ENCODE results near the gene SPTBN4. TPM values are rescaled to one million over a fixed set of nuclear protein-coding genes. Genes with fewer than 3 reads are reported as not detected.
"Not testable (repeated sequence)": the region's sequence is repeated elsewhere in the genome, so short reads cannot be mapped to it uniquely, and the experiment has no call there.

SPTBN4 gene
- total RNA-seq, 1 donor from 2014 or later: 3.4 TPM

- peaks cover 21% of the 10 kb centered on the region for H3K4me1 Mint-ChIP-seq
- H3K27me3 Mint-ChIP-seq (ENCODE audit: low read depth): no peaks in the 10 kb centered on the region
- peak overlapping the region; percentile 97 for H3K27ac Mint-ChIP-seq
- no peak for DNase-seq (ENCODE audit: low spot score in 2 of 2, unreplicated experiment in 2 of 2)
- H3K9me3 Mint-ChIP-seq: no peaks in the 10 kb centered on the region
- peak overlapping the region; percentile 90 for H3K4me3 Mint-ChIP-seq
- TF ChIP-seq, protein P1, sequence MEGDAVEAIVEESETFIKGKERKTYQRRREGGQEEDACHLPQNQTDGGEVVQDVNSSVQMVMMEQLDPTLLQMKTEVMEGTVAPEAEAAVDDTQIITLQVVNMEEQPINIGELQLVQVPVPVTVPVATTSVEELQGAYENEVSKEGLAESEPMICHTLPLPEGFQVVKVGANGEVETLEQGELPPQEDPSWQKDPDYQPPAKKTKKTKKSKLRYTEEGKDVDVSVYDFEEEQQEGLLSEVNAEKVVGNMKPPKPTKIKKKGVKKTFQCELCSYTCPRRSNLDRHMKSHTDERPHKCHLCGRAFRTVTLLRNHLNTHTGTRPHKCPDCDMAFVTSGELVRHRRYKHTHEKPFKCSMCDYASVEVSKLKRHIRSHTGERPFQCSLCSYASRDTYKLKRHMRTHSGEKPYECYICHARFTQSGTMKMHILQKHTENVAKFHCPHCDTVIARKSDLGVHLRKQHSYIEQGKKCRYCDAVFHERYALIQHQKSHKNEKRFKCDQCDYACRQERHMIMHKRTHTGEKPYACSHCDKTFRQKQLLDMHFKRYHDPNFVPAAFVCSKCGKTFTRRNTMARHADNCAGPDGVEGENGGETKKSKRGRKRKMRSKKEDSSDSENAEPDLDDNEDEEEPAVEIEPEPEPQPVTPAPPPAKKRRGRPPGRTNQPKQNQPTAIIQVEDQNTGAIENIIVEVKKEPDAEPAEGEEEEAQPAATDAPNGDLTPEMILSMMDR (IDR thresholded peaks at IDR 0.05; ENCODE audit: unreplicated experiment): no peak
- no peaks in the 10 kb centered on the region for H3K36me3 Mint-ChIP-seq
Observed at GRCh38 chr19:40424637-40425449, 42.0 kb upstream of the SPTBN4 start.

DNA sequence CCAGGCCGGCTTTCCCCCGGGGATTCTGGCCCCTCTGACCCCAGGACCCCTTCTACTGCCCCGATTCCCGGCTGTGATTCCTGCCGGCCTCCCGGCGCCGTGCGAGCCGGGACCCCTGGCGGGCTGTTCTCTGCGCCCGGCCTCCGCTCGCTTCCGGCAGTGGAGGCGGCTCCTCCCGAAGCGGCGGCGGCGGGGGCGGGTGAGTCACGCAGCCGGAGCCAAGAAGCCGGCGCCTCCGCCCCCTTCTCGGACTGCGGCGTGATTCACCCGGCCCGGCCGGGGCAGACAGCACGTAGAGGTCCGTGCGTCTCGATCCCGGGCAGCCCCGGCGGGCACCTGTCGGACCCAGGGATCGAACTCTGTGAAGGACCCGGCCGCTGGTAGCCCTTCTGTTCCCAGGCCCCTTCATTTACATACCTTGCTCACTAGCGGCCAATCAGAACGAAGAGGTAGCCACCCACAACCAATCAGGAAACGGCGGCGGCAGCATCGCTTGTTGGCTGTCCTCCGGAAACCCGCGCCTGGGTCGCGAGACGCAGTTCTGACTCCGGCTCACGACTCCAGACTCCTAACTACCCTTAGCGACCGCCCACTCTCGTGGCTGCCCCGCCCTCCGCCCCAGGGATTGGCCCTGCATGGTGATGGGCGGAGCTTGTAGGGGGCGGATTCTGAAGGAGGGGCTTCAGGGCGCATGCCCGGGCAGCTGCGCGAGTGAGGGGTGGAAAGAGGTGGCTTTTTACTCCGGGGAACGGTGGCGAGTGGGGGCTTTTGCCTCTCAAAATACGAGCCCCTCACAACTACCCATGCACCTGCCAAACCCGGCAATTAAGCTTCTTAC lies 41.1 kb upstream of the SPTBN4 start, which contains the start of gene SERTAD1:
SERTAD1 (minus strand) TSS at position 543 of the 838 bp plus-strand sequence. CDS start 2,446 bp downstream, outside the sequence.
- H3K27ac Mint-ChIP-seq: peak within 1 kb of the TSS; percentile 97
- peak within 1 kb of the TSS; percentile 90 for H3K4me3 Mint-ChIP-seq
- H3K27me3 Mint-ChIP-seq (ENCODE audit: low read depth): no peaks in the 10 kb centered on the region
- peaks cover 20% of the 10 kb centered on the region for H3K4me1 Mint-ChIP-seq
- no peaks in the 10 kb centered on the region for H3K9me3 Mint-ChIP-seq
- no peaks in the 10 kb centered on the region for H3K36me3 Mint-ChIP-seq
- TF ChIP-seq, protein P1 (IDR thresholded peaks at IDR 0.05; ENCODE audit: unreplicated experiment): peak; percentile 91
- peak; percentile 99 to 100 for DNase-seq (ENCODE audit: low spot score in 2 of 2, unreplicated experiment in 2 of 2)

DNA sequence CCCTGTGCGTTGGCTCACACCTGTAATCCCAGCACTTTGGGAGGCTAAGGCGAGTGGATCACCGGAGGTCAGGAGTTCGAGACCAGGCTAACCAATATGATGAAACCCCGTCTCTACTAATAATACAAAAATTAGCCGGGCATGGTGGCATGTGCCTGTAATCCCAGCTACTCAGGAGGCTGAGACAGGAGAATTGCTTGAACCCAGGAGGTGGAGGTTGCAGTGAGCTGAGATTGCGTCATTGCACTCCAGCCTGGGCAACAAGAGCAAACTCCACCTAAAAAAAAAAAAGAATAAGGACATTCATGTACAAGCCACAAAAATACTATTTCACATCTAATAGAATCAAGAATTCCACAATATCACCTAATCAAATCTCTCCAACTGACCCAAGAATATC lies 38.6 kb upstream of the SPTBN4 start:
- DNase-seq (ENCODE audit: low spot score in 2 of 2, unreplicated experiment in 2 of 2); H3K9me3 Mint-ChIP-seq; H3K27ac Mint-ChIP-seq; H3K27me3 Mint-ChIP-seq (ENCODE audit: low read depth); H3K4me3 Mint-ChIP-seq; H3K36me3 Mint-ChIP-seq: not testable (repeated sequence)
- H3K4me1 Mint-ChIP-seq: peaks cover 22% of the 10 kb centered on the region

DNA sequence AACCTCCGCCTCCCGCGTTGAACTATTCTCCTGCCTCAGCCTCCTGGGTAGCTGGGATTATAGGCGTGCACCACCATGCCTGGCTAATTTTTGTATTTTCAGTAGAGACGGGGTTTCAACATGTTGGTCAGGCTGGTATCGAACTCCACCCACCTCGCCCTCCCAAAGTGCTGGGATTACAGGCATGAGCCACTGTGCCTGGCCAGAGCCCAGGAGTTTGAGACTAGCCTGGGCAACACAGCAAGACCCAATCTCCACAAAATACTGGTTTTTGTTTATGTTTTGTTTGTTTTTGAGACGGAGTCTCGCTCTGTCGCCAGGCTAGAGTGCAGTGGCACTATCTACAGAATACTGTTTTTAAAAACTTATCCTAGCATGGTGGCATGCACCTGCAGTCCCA lies 36.6 kb upstream of the SPTBN4 start:
- H3K4me1 Mint-ChIP-seq: peaks cover 20% of the 10 kb centered on the region
- H3K4me3 Mint-ChIP-seq; DNase-seq (ENCODE audit: low spot score in 2 of 2, unreplicated experiment in 2 of 2); H3K36me3 Mint-ChIP-seq; H3K9me3 Mint-ChIP-seq; H3K27ac Mint-ChIP-seq; H3K27me3 Mint-ChIP-seq (ENCODE audit: low read depth): not testable (repeated sequence)

DNA sequence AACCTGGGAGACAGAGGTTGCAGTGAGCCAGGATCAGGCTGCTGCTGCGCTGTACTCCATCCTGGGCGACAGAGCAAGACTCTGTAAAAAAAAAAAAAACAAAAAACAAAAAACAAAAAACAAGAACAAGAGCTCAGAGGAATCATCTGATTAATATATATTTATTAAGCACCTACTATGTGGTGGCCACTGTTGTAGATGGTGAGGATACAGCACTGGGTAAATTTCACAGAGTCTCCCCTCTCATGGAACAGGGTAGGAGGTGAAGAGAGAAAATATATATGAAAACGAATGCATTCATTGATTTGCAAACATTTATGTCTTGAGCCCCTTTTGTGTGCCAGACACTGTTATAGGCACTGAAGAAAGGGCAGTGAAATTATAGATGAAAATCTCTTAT lies 35.1 kb upstream of the SPTBN4 start:
- DNase-seq (ENCODE audit: low spot score in 2 of 2, unreplicated experiment in 2 of 2): no peak
- Mint-ChIP-seq H3K27ac (peak overlapping the region; percentile 85), H3K4me1 (peaks cover 18% of the 10 kb centered on the region), H3K36me3 (peaks cover 2% of the 10 kb centered on the region), H3K9me3 (no peaks in the 10 kb centered on the region), H3K27me3 (ENCODE audit: low read depth) (no peaks in the 10 kb centered on the region), H3K4me3 (peak overlapping the region; percentile 33)
- TF ChIP-seq, protein P1 (IDR thresholded peaks at IDR 0.05; ENCODE audit: unreplicated experiment): no peak

- Mint-ChIP-seq H3K4me1 (peaks cover 18% of the 10 kb centered on the region), H3K27ac (peak overlapping the region; percentile 97), H3K4me3 (peak overlapping the region; percentile 80)
- not testable (repeated sequence) for H3K9me3 Mint-ChIP-seq; H3K36me3 Mint-ChIP-seq; H3K27me3 Mint-ChIP-seq (ENCODE audit: low read depth); DNase-seq (ENCODE audit: low spot score in 2 of 2, unreplicated experiment in 2 of 2)
Observed at GRCh38 chr19:40432760-40433159, 34.0 kb upstream of the SPTBN4 start.

Measured in mesothelial cell of epicardium (in vitro differentiated cells).